Activated T-cell treated with anti-CD3 and anti-CD28 coated beads for 1 hour (primary cell): ENCODE measurements around the gene ODAD4.
A peak's percentile ranks its signal among the peaks of the same experiment; 100 is the strongest.

ENCODE experiments used
- DNase-seq: peaks from one replicate; pipeline ENCODE4 v3.0.0-alpha.2; 2020; ENCODE audit warnings: low read depth

Gene ODAD4

DNA sequence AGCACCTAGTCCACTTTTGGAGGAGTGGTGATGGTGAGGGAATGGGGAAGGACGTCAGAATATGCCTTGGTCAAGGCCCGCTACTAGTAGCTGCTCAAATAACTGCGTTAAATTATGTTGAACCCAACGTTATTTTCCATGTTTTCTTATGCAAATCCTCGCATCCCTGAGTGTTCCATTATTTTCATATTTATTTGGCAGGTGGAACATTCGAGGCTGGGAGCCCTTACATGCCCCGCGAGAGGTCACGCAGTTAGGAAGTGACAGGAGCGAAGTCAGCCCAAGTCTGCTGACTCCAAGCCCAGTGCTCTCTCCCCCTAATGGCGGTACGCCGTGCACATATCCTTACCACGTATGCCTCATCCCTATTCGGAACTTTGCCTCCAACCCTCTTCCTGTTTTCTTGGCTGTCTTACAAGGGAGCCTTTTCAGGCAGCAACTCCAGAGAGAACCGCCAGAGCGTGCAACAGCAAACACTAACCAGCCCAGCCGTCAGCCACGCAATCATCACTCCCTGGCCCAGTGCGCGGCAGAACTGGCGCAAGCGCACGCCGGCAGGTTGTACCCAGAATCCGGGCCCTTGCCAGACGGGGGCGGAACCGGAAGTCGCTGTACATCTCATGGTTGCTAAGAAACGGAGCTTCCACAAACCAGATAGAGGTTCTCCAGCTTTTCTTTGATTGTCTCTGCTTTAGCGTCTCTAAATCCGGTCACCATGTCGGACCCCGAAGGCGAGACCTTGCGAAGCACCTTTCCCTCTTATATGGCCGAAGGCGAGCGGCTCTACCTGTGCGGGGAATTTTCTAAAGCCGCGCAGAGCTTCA lies at the start of gene ODAD4:
ODAD4 (plus strand) TSS at position 609 of the 824 bp plus-strand sequence; CDS start at position 716, 107 bp downstream.
- DNase-seq: peak; percentile 91

GRCh38 chr17:41882756-41883155 lies 47.7 kb upstream of the ODAD4 start:
- DNase-seq: no peak

DNA sequence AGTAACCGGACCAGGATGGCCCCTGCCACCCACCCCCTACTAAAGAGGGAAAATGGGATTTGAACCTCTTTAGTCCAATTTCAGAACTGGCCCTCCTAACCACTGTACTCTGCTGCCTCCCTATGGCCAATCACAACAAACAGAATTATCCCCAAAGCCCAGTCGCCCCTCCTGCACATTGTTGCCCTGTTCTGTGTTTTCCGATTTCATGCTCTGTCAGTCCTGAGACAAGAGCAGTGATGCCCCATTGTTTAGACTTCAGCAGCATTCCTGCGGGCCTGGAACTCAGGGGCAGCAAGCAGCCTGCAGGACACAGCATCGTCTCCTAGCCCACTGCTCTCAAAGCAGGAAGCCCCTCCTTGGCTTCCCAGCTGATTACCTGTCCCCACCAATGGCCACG lies 44.7 kb upstream of the ODAD4 start:
- no peak for DNase-seq

DNA sequence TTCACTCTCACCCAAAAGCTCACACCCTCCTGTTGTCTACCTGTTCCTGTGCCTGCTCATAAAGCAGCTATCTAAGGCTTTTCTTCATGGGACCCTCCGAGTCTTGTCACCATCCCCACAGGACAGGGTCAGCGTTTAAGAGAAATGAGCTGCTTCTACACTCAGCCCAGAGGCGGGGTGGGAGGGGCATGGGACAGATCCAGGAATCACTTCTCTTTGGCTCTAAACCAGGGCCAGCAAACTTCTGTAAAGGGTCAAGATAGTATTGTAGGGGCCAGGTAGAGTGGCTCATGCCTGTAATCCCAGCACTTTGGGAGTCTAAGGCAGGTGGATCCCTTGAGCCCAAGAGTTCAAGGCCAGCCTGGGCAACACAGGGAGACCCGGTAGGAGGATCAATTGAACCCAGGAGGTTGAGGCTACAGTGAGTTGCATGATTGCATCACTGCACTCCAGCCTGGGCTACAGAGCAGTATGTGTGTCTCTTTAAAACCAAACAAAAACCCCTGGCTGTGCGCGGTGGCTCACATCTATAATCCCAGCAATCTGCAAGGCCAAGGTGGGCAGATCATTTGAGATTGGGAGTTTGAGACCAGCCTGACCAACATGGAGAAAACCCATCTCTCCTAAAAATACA lies 42.0 kb upstream of the ODAD4 start:
- no peak for DNase-seq

- no peak for DNase-seq
Measured at GRCh38 chr17:41891135-41892020, 39.0 kb upstream of the ODAD4 start.

DNA sequence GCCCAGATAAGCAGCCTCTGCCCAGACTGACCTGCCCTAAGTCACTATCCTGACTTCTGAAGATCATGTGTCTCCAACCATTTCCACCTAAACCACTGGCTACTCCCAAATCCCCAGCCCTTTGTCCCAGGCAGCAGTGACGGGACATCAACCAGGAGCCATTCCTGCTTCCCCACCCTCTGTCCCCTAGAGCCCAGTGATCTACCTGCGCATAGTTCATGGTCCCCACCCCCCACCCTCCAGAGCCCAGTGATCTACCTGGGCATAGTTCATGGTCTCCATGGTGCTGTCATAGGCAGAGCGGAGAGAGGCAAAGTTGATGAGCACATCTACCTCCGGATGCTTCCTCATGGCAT lies 38.4 kb upstream of the ODAD4 start:
- DNase-seq: no peak

- DNase-seq: no peak
Measured at GRCh38 chr17:41893384-41893783, 37.0 kb upstream of the ODAD4 start.

- DNase-seq: no peak
Measured at GRCh38 chr17:41894791-41895331, 35.6 kb upstream of the ODAD4 start.

DNA sequence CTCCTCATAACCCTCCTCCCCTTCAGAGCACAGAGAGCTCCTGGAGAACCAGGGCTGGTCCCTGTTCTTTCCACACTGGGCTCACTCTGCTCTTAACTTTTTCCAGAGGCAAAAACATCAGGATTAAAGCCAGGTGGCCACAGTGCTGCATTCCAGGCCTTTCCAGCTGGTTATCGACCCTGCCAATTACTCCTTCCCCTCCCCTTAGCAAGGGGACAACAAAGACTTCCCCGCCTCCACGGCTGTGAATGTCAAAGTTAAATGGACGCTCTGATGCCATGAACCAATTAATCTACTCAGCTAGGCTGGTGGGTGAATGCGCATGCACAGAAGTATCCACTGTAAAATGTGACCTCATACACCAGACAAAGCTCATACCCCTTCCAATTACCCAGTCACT lies 34.8 kb upstream of the ODAD4 start:
- no peak for DNase-seq

- no peak for DNase-seq
Measured at GRCh38 chr17:41896726-41897125, 33.7 kb upstream of the ODAD4 start.

- DNase-seq: no peak
Measured at GRCh38 chr17:41901646-41902045, 28.8 kb upstream of the ODAD4 start.

GRCh38 chr17:41904242-41904841 lies 26.1 kb upstream of the ODAD4 start:
- no peak for DNase-seq

GRCh38 chr17:41905172-41905571 lies 25.2 kb upstream of the ODAD4 start:
- no peak for DNase-seq

DNA sequence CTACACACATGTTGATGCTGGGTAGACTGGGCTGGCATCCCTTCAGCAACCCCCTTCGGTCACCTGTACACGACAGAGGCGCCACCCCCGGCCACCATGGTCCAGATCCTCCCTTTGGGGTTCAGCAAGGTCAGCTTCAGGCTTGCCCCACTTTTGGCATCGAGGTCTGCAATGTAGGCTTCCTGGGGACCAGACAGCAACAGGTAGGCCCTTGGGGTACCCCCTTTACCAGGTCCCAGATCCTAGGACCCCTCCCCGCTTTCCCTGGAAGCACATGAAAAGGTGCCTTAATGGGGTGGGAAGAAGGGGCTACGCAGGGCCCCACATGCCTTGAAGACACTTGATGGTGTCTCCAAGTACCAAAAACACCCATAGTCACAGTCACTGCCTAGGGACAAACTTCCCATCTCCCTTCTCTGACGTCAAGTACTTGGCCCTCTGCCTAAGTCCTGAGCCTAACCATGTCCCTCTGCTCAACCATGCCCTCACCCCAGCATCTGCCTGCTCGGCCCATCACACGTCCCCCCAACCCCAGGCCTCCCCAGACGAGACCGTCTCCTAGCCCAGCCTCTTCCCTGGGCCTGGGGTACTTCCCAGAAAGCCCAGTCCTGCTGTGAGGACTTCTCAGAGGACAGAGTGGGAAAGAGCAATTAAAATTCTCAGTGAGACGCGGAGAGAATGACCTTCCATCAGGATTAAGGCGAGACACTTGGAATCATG lies 23.8 kb upstream of the ODAD4 start:
- no peak for DNase-seq

DNA sequence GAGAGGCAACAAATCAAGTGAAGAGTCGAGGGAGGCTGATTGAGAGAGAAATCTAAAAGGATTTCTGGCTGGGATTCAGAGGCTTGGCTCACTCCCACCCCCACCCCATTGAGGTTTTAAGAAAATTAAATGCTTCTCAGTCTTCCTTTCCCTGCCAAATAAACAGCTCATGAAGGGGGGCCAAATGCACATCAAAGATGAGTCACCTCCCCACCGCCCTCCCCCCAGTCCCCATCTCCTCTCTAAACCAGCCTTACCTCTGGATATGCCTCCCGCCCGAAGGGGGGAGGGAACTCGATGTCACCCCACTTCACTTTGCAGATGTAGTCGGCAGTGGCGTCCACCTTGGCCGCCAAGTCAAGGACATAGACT lies 23.2 kb upstream of the ODAD4 start:
- DNase-seq: no peak

GRCh38 chr17:41907633-41908539 lies 22.5 kb upstream of the ODAD4 start:
- DNase-seq: no peak

GRCh38 chr17:41909088-41909487 lies 21.3 kb upstream of the ODAD4 start:
- no peak for DNase-seq

DNA sequence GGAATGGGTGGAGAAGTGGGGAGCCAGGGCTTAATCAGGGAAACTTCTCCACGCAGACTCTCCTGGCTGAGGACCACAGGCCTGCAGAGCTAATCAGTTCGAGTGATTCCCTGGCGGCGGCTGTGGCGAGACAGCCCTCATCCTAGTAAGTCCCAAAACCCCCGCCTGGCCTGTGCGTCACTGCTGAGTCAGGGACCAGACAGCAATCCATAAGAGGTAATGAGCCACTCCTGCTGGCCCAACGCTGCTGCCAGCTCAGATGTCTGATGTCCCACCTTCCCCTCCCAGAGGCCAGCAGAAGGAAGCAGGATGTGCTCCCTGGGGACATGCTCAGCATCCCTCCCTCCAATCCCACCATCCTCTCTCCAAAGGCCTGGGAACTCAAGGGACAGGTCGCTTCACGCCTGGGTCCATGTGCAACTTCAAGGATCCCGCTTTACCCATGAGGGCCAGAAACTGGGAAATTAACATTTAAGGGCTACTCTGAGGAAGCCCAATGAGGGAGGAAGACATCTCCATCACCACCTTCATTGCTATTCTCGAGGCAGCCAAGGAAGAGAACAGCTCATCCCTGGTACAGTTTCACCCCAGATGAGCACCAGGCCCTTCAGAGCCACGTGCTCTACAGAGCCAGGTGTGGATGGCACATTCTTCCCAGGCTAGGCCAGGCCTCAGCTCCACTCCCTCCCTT lies 19.6 kb upstream of the ODAD4 start:
- DNase-seq: no peak

DNA sequence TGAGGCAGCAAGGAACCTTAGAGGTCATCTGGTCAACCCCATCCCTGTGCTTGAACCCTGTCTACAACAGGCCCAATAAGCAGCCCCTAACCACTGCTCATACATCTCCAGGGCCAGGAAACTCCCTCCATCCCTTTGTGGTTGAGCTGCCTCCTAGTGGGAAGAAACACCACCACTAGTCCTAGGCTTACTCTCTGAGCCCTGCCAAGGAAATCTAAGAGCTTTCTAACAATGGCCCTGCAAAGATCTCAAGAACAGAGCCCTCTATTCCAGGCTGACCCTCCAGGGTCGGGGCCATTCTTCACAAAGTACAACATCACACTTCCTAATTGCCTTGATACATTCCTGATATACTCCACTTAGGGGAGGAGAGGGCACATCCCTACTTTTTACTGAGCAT lies 17.5 kb upstream of the ODAD4 start:
- no peak for DNase-seq

DNA sequence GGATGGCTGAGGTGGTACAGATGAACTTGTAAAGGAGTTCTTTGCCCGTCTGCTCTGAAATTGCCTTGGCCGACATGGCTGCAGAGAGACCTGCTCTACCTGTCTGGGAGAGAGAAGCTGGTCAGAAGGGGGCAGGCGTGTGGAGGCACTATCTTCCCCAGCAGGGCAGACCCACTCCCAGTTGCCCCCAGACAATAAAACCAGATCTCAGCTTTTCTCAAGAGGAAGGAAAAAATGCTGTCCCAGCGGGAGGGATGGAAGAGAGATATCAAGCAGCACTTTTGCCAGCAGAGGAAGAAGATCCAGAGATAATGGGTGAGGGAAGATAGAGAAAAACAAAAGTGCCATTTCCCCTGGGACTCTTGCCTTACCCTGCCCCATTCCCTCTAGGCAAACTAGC lies 16.6 kb upstream of the ODAD4 start:
- DNase-seq: no peak
